ENCODE measurements around the gene RFPL3.

DNA sequence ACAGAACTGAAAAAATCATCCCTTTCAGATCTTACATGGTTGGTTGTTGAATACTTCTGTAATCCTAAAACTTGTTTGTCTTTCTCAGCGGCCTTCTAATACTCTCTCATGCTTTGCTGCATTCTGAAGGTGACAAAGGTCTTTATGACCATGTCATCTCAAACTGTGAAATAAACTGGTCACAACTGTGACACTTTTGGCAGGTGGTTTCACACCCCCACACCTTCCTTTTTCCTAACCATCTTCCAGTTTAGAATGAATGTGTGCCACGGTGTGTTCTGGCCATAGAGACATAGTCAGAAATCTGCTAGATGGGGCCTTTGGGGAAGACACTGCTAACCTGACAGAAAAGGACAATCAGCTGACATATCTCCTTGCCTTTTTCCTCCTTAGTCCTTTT lies 14.7 kb upstream of the RFPL3 start:
- TF ChIP-seq FOXM1 (IDR thresholded peaks at IDR 0.05; ENCODE audit: borderline replicate concordance): no peak
- no peak for TF ChIP-seq HDGF (IDR thresholded peaks at IDR 0.05; ENCODE audit: borderline replicate concordance)
- no peak for TF ChIP-seq ELF4 (IDR thresholded peaks at IDR 0.05)
- TF ChIP-seq NFRKB (IDR thresholded peaks at IDR 0.05): no peak
- TF ChIP-seq FOXA1 (IDR thresholded peaks at IDR 0.05): no peak
- no peak for TF ChIP-seq ARNT (IDR thresholded peaks at IDR 0.05)

All from HEK293T (cell line).